K562 (cell line): ENCODE results near the gene DGUOK. TPM values are rescaled to one million over a fixed set of nuclear protein-coding genes. Genes with fewer than 3 reads are reported as not detected.

Experiments used
- ATAC-seq: fragments of 200-7000 bp; cut with Tn5 transposase; 3 replicates; pipeline ENCODE4 v1.9.1; 2020; ENCODE audit warnings: moderate library complexity
- BruUV-seq: library from RNA; stranded (reverse); fragments of 400-500 nt; replicated peaks from 2 replicates; lab custom pipeline; 2021; lab: Mats Ljungman, UMichigan
- CTCF ChIA-PET: fragments of 300-600 bp; formaldehyde crosslinking; extraction: SDS; loops from one replicate; lab custom pipeline; 2021; ENCODE audit warnings: low intra/inter-chr PET ratio; lab: Yijun Ruan, JAX
- POLR2A ChIA-PET: fragments of 300-600, 350-650 bp; sonication (Branson Sonifier 250); formaldehyde crosslinking; extraction: SDS; loops from one replicate; lab custom pipeline; 2021; ENCODE audit warnings: antibody characterized with exemption, inconsistent platforms; lab: Yijun Ruan, JAX
- DNase-seq, 4 experiments: peaks; one replicate each; pipeline versions ENCODE4 v3.0.0 to v3.0.0-alpha.2; 2011 to 2018; ENCODE audit warnings: low spot score in 3 of 4, mixed read lengths in 3 of 4; ENCODE audit errors: extremely low read depth in 1 of 4
- FAIRE-seq: peaks from 2 replicates; lab custom pipeline; 2011; peaks lifted over from hg19 to GRCh38; lab: Jason Lieb, UNC
- H2AFZ ChIP-seq: 2 replicates; pipeline ENCODE4 v1.6.0; 2011; ENCODE audit warnings: low read depth, low read length, control low read depth, inconsistent platforms
- H3K27ac ChIP-seq: fragments of 200-600 bp; 3 replicates; pipeline ENCODE4 v1.8.0; 2011; ENCODE audit warnings: low read depth, mild to moderate bottlenecking, control low read depth, inconsistent platforms, low read length, moderate library complexity, mixed read lengths; ENCODE audit errors: extremely low read depth
- H3K27me3 ChIP-seq, 2 experiments: fragments of 300-600 bp in 1 of 2; 2 replicates in 1 of 2; 3 replicates in 1 of 2; pipeline versions ENCODE4 v1.6.0 to v1.8.0; 2011; ENCODE audit warnings: inconsistent platforms in 2 of 2, low read length in 2 of 2, mild to moderate bottlenecking in 1 of 2, mixed read lengths in 1 of 2, moderate library complexity in 1 of 2; ENCODE audit not compliant: control insufficient read depth in 2 of 2, insufficient read depth in 2 of 2
- H3K36me3 ChIP-seq: fragments of 300-600 bp; 3 replicates; pipeline ENCODE4 v1.8.0; 2011; ENCODE audit warnings: mild to moderate bottlenecking, low read length, inconsistent platforms; ENCODE audit not compliant: control insufficient read depth, insufficient read depth
- H3K4me1 ChIP-seq, 2 experiments: fragments of 200-600 bp in 1 of 2; replicated peaks in 1 of 2; 2 replicates in 1 of 2; 3 replicates in 1 of 2; pipeline versions ENCODE4 v1.5.1 to v1.8.0; 2011; ENCODE audit warnings: inconsistent platforms in 2 of 2, low read length in 2 of 2, mild to moderate bottlenecking in 1 of 2, mixed read lengths in 1 of 2, moderate library complexity in 1 of 2; ENCODE audit not compliant: control insufficient read depth in 2 of 2, insufficient read depth in 2 of 2
- H3K4me2 ChIP-seq: 2 replicates; pipeline ENCODE4 v1.6.1; 2011; ENCODE audit warnings: low read length, control low read depth, inconsistent platforms, mixed read lengths; ENCODE audit not compliant: insufficient read depth
- H3K4me3 ChIP-seq: fragments of 200-600 bp; sonication (generic), shearing (Covaris generic); 2 replicates; pipeline ENCODE4 v1.5.1; 2016; ENCODE audit warnings: control low read depth, inconsistent platforms
- H3K79me2 ChIP-seq: fragments of 200-600 bp; 3 replicates; pipeline ENCODE4 v1.8.0; 2011; ENCODE audit warnings: low read length, inconsistent platforms; ENCODE audit not compliant: control insufficient read depth, insufficient read depth
- H3K9ac ChIP-seq, 2 experiments: 2 replicates each; pipeline versions ENCODE4 v1.6.0 to v1.6.1; 2011; ENCODE audit warnings: low read depth in 2 of 2, low read length in 2 of 2, control low read depth in 1 of 2, inconsistent platforms in 1 of 2, mild to moderate bottlenecking in 1 of 2, mixed read lengths in 1 of 2; ENCODE audit not compliant: insufficient read depth in 1 of 2
- H3K9me1 ChIP-seq: one replicate; pipeline ENCODE4 v1.6.0; 2011; ENCODE audit warnings: inconsistent platforms, mild to moderate bottlenecking, low read length, moderate library complexity; ENCODE audit not compliant: control insufficient read depth, insufficient read depth
- H3K9me3 ChIP-seq: replicated peaks from 2 replicates; pipeline ENCODE4 v1.5.1; 2011; ENCODE audit warnings: low read depth, low read length, inconsistent platforms; ENCODE audit not compliant: control insufficient read depth, insufficient read depth
- H4K20me1 ChIP-seq: replicated peaks from 2 replicates; pipeline ENCODE4 v1.6.1; 2011; ENCODE audit warnings: low read length, inconsistent platforms, mixed read lengths; ENCODE audit not compliant: control insufficient read depth, insufficient read depth
- DACH1 ChIP-seq: fragments of 450-650 bp; IDR thresholded peaks from 2 replicates; pipeline ENCODE4 v1.6.1; 2018; ENCODE audit not compliant: partially characterized antibody
- FOXK2 ChIP-seq, 2 experiments: fragments of 450-650 bp; IDR thresholded peaks in 1 of 2; conservative IDR thresholded peaks in 1 of 2; 2 replicates each; pipeline ENCODE4 v1.6.1; 2016; ENCODE audit warnings: low read depth in 2 of 2, mild to moderate bottlenecking in 1 of 2
- GATAD2B ChIP-seq: fragments of 450-650 bp; IDR thresholded peaks from 2 replicates; pipeline ENCODE4 v1.6.1; 2017; ENCODE audit warnings: mild to moderate bottlenecking, borderline replicate concordance
- HMGN3 ChIP-seq: IDR thresholded peaks from 2 replicates; pipeline ENCODE4 v1.6.1; 2011; ENCODE audit warnings: borderline replicate concordance, low read depth, mild to moderate bottlenecking, mixed read lengths, low read length; ENCODE audit not compliant: insufficient read length; ENCODE audit errors: extremely low read depth
- HSF4 ChIP-seq: fragments of 250-450 bp; sonication (Bioruptor Pico); IDR thresholded peaks from 2 replicates; pipeline ENCODE4 v2.1.2; 2022; ENCODE audit warnings: mild to moderate bottlenecking, moderate library complexity, borderline replicate concordance
- SMAD2 ChIP-seq: fragments of 150-350 bp; IDR thresholded peaks from 2 replicates; pipeline ENCODE4 v1.6.1; 2014; ENCODE audit warnings: low read depth, mild to moderate bottlenecking, low read length
- SRSF9 ChIP-seq: fragments of 200-400 bp; formaldehyde crosslinking; IDR thresholded peaks from 2 replicates; pipeline ENCODE4 v1.6.1; 2017; ENCODE audit warnings: low read depth, low read length, borderline replicate concordance
- STAG1 ChIP-seq: sonication (generic); formaldehyde crosslinking; IDR thresholded peaks from 2 replicates; pipeline ENCODE4 v1.5.0; 2020; ENCODE audit warnings: missing genetic modification reagents, borderline replicate concordance
- ZNF175 ChIP-seq: fragments of 200-800 bp; sonication (Bioruptor generic); IDR thresholded peaks from 2 replicates; pipeline ENCODE4 v1.6.1; 2016; ENCODE audit warnings: low read depth, mild to moderate bottlenecking, missing genetic modification characterization, missing compliant biosample characterization
- ZNF589 ChIP-seq: fragments of 200-800 bp; sonication (Bioruptor generic); IDR thresholded peaks from 2 replicates; pipeline ENCODE4 v1.6.1; 2016; ENCODE audit warnings: low read depth, missing genetic modification characterization, missing compliant biosample characterization
- ZNF699 ChIP-seq: fragments of 250-450 bp; sonication (Bioruptor Pico); IDR thresholded peaks from 2 replicates; pipeline ENCODE4 v1.8.0; 2021; ENCODE audit warnings: mild to moderate bottlenecking, moderate library complexity; ENCODE audit not compliant: insufficient replicate concordance
- ZNF785 ChIP-seq: fragments of 250-450 bp; sonication (Bioruptor Pico); IDR thresholded peaks from 2 replicates; pipeline ENCODE4 v1.4.0; 2020; ENCODE audit warnings: mild to moderate bottlenecking
- WGBS: fragments of 100-300 bp; shearing (Covaris generic); methylation state at CpG from one replicate; pipeline ENCODE4 v1.1.6; 2016; ENCODE audit warnings: low coverage, mixed read lengths; ENCODE audit not compliant: insufficient coverage; ENCODE audit errors: missing lambda C conversion rate; 5-methylcytosine and 5-hydroxymethylcytosine counted together
- in situ Hi-C: fragments of 300-500 bp; cut with MboI; formaldehyde crosslinking; loops from 4 replicates; pipeline ENCODE4 v1.15.0; 2018; ENCODE audit warnings: inconsistent platforms, mixed read lengths
- intact Hi-C: fragments of 100-400 bp; cut with micrococcal nuclease; formaldehyde crosslinking; loops from 2 replicates; pipeline ENCODE4 v1.14.2; 2022
- polyA plus RNA-seq, 8 experiments: library from polyadenylated mRNA; depleted of rRNA in 4 of 8; stranded (reverse) in 5 of 8; unstranded in 3 of 8; fragments of >200 nt; fragmentation: Nextera tagmentation in 2 of 8; fragmentation: Illumina TruSeq in 1 of 8; extraction: Ambion mirVana in 2 of 8; extraction: Trizol in 1 of 8; gene quantifications; 2 replicates each; pipeline versions ENCODE4 v1.2.1 to v1.2.3, GENCODE V29; 2011 to 2014; ENCODE audit warnings: inconsistent platforms in 1 of 8, missing spikeins in 1 of 8
- total RNA-seq, 7 experiments: library from RNA; depleted of rRNA in 6 of 7; stranded (reverse); fragments of >200 nt in 6 of 7; fragmentation: Illumina TruSeq in 2 of 7; extraction: Trizol in 2 of 7; gene quantifications; 2 replicates each; pipeline versions ENCODE4 v1.2.1 to v1.2.3, GENCODE V29; 2011 to 2021; ENCODE audit warnings: low replicate concordance in 1 of 7
- TF ChIP-seq, protein P1 (sequence below): fragments of 450-650 bp; IDR thresholded peaks from 2 replicates; pipeline ENCODE4 v1.6.1; 2016; ENCODE audit warnings: antibody characterized with exemption

DGUOK gene
- total and polyA plus RNA-seq, 9 of the 15 experiments (the other 6 are each of a cell fraction or from before 2014, with no cell fraction given), result 67.0 to 288 (median 126) TPM

DNA sequence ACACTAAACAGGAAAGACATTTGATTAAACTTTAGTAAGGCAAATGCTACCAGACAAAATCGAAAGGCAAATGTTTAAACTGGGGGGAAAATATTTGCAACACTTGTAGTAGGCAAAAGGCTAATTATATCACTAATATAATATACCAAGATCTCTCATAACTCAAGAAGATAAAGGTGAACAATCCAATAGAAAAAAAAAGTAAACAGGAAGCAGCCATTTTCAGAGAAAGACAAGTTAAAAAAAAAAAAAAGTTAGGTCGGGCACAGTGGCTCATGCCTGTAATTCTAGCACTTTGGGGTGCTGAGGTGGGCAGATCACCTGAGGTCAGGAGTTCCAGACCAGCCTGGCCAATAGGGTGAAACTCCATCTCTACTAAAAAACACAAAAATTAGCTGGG lies 38.3 kb upstream of the DGUOK start:
- no peak overlapping the region for H3K4me3 ChIP-seq
- H3K27ac ChIP-seq, result no peak overlapping the region
- no peaks in the 10 kb centered on the region for H3K36me3 ChIP-seq
- no peaks in the 10 kb centered on the region for H3K9me3 ChIP-seq
- H2AFZ ChIP-seq, result peak overlapping the region; percentile 38; the same call in 1 of the 2 replicates
- no peak overlapping the region for H3K9ac ChIP-seq
- intact Hi-C loops, result no loop called here
- FAIRE-seq (no peak), DNase-seq (no peak), ATAC-seq (no peak)
- POLR2A ChIA-PET, result no interaction called here
- no TSS peak for BruUV-seq
- in situ Hi-C loops, result no loop called here
- no peaks in the 10 kb centered on the region for H3K79me2 ChIP-seq
- WGBS, result 2% methylated on average over 2 of the region's 2 CpGs
- H3K4me1 ChIP-seq, result peaks cover 0 to 6% of the 10 kb centered on the region in 2 experiments; a peak in 1 of 5 replicates
- H3K9me1 ChIP-seq, result no peaks in the 10 kb centered on the region
- TF ChIP-seq ZNF699 (CRISPR knock-in tag) (no peak), HMGN3 (no peak), STAG1 (no peak), GATAD2B (no peak), HSF4 (no peak), ZNF175 (CRISPR knock-in tag) (0 out of 2 replicates have a peak, but pooled peaks have one; percentile 39), DACH1 (no peak), ZNF589 (CRISPR knock-in tag) (0 out of 2 replicates have a peak, but pooled peaks have one; percentile 63), SMAD2 (no peak), SRSF9 (no peak), ZNF785 (no peak), FOXK2 (conservative IDR thresholded peaks at IDR 0.05 in 1 of 2, IDR thresholded peaks at IDR 0.05 in 1 of 2; ENCODE audit: low read depth in 2 of 2) (peak; percentile 57 to 70)
- TF ChIP-seq, protein P1, sequence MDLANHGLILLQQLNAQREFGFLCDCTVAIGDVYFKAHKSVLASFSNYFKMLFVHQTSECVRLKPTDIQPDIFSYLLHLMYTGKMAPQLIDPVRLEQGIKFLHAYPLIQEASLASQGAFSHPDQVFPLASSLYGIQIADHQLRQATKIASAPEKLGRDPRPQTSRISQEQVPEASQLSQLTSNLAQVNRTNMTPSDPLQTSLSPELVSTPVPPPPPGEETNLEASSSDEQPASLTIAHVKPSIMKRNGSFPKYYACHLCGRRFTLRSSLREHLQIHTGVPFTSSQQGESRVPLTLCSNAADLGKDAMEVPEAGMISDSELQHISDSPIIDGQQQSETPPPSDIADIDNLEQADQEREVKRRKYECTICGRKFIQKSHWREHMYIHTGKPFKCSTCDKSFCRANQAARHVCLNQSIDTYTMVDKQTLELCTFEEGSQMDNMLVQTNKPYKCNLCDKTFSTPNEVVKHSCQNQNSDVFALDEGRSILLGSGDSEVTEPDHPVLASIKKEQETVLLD, result no peak
- no peak overlapping the region for H3K4me2 ChIP-seq
- CTCF ChIA-PET, result interaction anchor here (0.7 kb wide), 1 partner anchor 233 kb away, joined by 3 read pairs; no protein-coding TSS in a partner anchor
- H3K27me3 ChIP-seq, result peaks cover 2 to 4% of the 10 kb centered on the region in 2 experiments; a peak in 1 of 5 replicates
- H4K20me1 ChIP-seq, result no peaks in the 10 kb centered on the region
